ENCODE measurements around the gene COL23A1.

The COL23A1 gene

DNA sequence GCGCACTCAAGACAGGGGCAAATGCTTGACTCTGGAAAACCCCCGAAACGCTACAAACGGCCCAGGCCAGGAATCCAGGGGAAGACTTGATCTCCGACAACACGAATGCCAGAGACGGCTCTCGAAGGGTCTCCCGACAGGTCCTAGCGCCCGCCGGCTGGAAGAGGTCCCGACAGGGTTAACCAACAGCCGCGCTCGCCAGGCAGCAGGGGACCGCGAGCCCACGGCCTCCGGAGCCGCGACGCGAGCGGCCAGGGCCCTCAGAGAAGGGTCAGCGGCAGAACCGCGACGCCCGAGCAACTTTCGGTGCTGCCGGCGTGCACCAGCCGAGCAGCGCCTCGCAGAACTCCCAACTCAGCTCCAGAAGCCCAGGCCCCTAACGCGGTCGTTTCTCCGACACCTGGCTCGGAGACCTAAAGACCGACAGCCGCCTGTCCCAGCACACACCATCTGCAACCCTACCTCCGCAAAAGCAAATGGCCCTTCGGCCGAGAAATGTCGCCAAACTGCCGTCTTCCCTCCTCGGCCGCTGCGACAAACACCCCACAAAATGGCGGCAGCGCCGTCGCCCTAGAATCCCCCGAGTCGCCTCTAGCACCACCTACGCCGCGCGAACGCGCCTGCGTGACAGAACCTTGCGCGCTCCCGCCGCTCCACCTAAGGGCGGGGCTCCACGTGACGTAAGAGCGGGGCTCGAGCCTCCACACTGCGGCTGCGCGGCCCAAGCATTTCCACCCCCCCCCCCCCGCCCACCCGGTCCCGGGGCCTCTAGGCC lies 36.5 kb upstream of the COL23A1 start, which contains the start of gene CLK4:
TSS of gene CLK4 (minus strand) at position 567 of the 775 bp plus-strand sequence. CDS start 3,634 bp downstream, outside the sequence.
- H3K4me3 ChIP-seq (ENCODE audit: low read length) = peak within 1 kb of the TSS; percentile 86
- H4K20me1 ChIP-seq (ENCODE audit: insufficient read depth, low read length) = 0 out of 2 replicates have a peak, but pooled peaks cover 14% of the 10 kb centered on the region
- peaks cover 51% of the 10 kb centered on the region for H3K79me2 ChIP-seq (ENCODE audit: low read length)
- peaks cover 5% of the 10 kb centered on the region; the same call in 1 of the 2 replicates for H3F3A ChIP-seq (ENCODE audit: insufficient read depth, low read length)
- peak within 1 kb of the TSS; percentile 78 for H3K4me2 ChIP-seq (ENCODE audit: low read depth, low read length)
- no peaks in the 10 kb centered on the region for H3K9me2 ChIP-seq (replicated peaks; ENCODE audit: insufficient read depth, low read length)
- H2AFZ ChIP-seq (ENCODE audit: low read length) = peak within 1 kb of the TSS; percentile 98
- DNase-seq = peak; percentile 95
- H3K9me3 ChIP-seq (replicated peaks; ENCODE audit: insufficient read depth, low read length) = no peaks in the 10 kb centered on the region
- H3K36me3 ChIP-seq (replicated peaks; ENCODE audit: insufficient read depth, low read length) = peaks cover 6% of the 10 kb centered on the region; the same call in 1 of the 2 replicates
- H3K4me1 ChIP-seq (ENCODE audit: low read length) = peaks cover 9% of the 10 kb centered on the region; the same call in 1 of the 2 replicates
- H3K9ac ChIP-seq (ENCODE audit: low read length) = peak within 1 kb of the TSS; percentile 98
- no peaks in the 10 kb centered on the region for H3K27me3 ChIP-seq (replicated peaks; ENCODE audit: insufficient read depth, low read length)
- peak within 1 kb of the TSS; percentile 88 for H3K27ac ChIP-seq (ENCODE audit: low read length)
- no peak for TF ChIP-seq CTCF (IDR thresholded peaks at IDR 0.05; ENCODE audit: low read length)
- TF ChIP-seq EZH2 (optimal IDR thresholded peaks at IDR 0.05; ENCODE audit: low read depth, low read length) = no peak
- TF ChIP-seq EZH2phosphoT487 (IDR thresholded peaks at IDR 0.05; ENCODE audit: low read length) = no peak

GRCh38 chr5:178625679-178626483 lies 35.7 kb upstream of the COL23A1 start:
- H2AFZ ChIP-seq (ENCODE audit: low read length) = peak overlapping the region; percentile 95
- H3K9me2 ChIP-seq (replicated peaks; ENCODE audit: insufficient read depth, low read length) = no peaks in the 10 kb centered on the region
- peak overlapping the region; percentile 98 for H3K9ac ChIP-seq (ENCODE audit: low read length)
- peak overlapping the region; percentile 78 for H3K4me2 ChIP-seq (ENCODE audit: low read depth, low read length)
- H3K79me2 ChIP-seq (ENCODE audit: low read length) = peaks cover 59% of the 10 kb centered on the region
- H3F3A ChIP-seq (ENCODE audit: insufficient read depth, low read length) = peaks cover 5% of the 10 kb centered on the region; the same call in 1 of the 2 replicates
- peak overlapping the region; percentile 86 for H3K4me3 ChIP-seq (ENCODE audit: low read length)
- H3K27me3 ChIP-seq (replicated peaks; ENCODE audit: insufficient read depth, low read length) = no peaks in the 10 kb centered on the region
- no peaks in the 10 kb centered on the region for H3K9me3 ChIP-seq (replicated peaks; ENCODE audit: insufficient read depth, low read length)
- H3K4me1 ChIP-seq (ENCODE audit: low read length) = peaks cover 9% of the 10 kb centered on the region; the same call in 1 of the 2 replicates
- peak; percentile 27 for DNase-seq
- TF ChIP-seq CTCF (IDR thresholded peaks at IDR 0.05; ENCODE audit: low read length) = no peak
- no peak for TF ChIP-seq EZH2 (optimal IDR thresholded peaks at IDR 0.05; ENCODE audit: low read depth, low read length)
- TF ChIP-seq EZH2phosphoT487 (IDR thresholded peaks at IDR 0.05; ENCODE audit: low read length) = no peak
- peaks cover 8% of the 10 kb centered on the region; the same call in 1 of the 2 replicates for H3K36me3 ChIP-seq (replicated peaks; ENCODE audit: insufficient read depth, low read length)
- peak overlapping the region; percentile 88; the same call in 1 of the 2 replicates for H3K27ac ChIP-seq (ENCODE audit: low read length)
- 0 out of 2 replicates have a peak, but pooled peaks cover 14% of the 10 kb centered on the region for H4K20me1 ChIP-seq (ENCODE audit: insufficient read depth, low read length)

- peaks cover 69% of the 10 kb centered on the region for H3K79me2 ChIP-seq (ENCODE audit: low read length)
These were observed 34.7 kb upstream of the COL23A1 start for GRCh38 chr5:178624631-178625546.

More at GRCh38 chr5:178624631-178625546, 34.7 kb upstream of the COL23A1 start:
- H3K9ac ChIP-seq (ENCODE audit: low read length) = peak overlapping the region; percentile 98; the same call in 1 of the 2 replicates
- TF ChIP-seq EZH2 (optimal IDR thresholded peaks at IDR 0.05; ENCODE audit: low read depth, low read length) (no peak), CTCF (IDR thresholded peaks at IDR 0.05; ENCODE audit: low read length) (no peak), EZH2phosphoT487 (IDR thresholded peaks at IDR 0.05; ENCODE audit: low read length) (no peak)
- no peak for DNase-seq
- peaks cover 9% of the 10 kb centered on the region; the same call in 1 of the 2 replicates for H3K4me1 ChIP-seq (ENCODE audit: low read length)
- H3K4me3 ChIP-seq (ENCODE audit: low read length) = peak overlapping the region; percentile 86
- peaks cover 15% of the 10 kb centered on the region; the same call in 1 of the 2 replicates for H3K36me3 ChIP-seq (replicated peaks; ENCODE audit: insufficient read depth, low read length)
- no peak overlapping the region for H2AFZ ChIP-seq (ENCODE audit: low read length)
- no peaks in the 10 kb centered on the region for H3K9me3 ChIP-seq (replicated peaks; ENCODE audit: insufficient read depth, low read length)
- H3K9me2 ChIP-seq (replicated peaks; ENCODE audit: insufficient read depth, low read length) = no peaks in the 10 kb centered on the region
- H3K27me3 ChIP-seq (replicated peaks; ENCODE audit: insufficient read depth, low read length) = no peaks in the 10 kb centered on the region
- no peak overlapping the region for H3K27ac ChIP-seq (ENCODE audit: low read length)
- H4K20me1 ChIP-seq (ENCODE audit: insufficient read depth, low read length) = 0 out of 2 replicates have a peak, but pooled peaks cover 14% of the 10 kb centered on the region
- peaks cover 5% of the 10 kb centered on the region; the same call in 1 of the 2 replicates for H3F3A ChIP-seq (ENCODE audit: insufficient read depth, low read length)
- H3K4me2 ChIP-seq (ENCODE audit: low read depth, low read length) = peak overlapping the region; percentile 78

All from MM.1S (cell line).